Activated CD4-positive, alpha-beta memory T cell treated with anti-CD3 and anti-CD28 coated beads, Interleukin-2, amount 10 ng/mL, durations not matched to agents 7 days and 5 days (primary cell): ENCODE data around the gene PGRMC2. TPM values are rescaled to one million over a fixed set of nuclear protein-coding genes. Genes with fewer than 3 reads are reported as not detected.
"Not testable (repeated sequence)": the region's sequence is repeated elsewhere in the genome, so short reads cannot be mapped to it uniquely, and the experiment has no call there.

Experiments
- CTCF ChIA-PET: fragments of 350-600 bp; sonication (Branson Sonifier 250); formaldehyde crosslinking; loops from one replicate; lab custom pipeline; 2021; ENCODE audit warnings: antibody characterized with exemption, inconsistent platforms; lab: Charles Lee
- POLR2A ChIA-PET: fragments of 350-600 bp; sonication (Branson Sonifier 250); formaldehyde crosslinking; loops from one replicate; lab custom pipeline; 2021; ENCODE audit warnings: antibody characterized with exemption; lab: Charles Lee
- DNase-seq: peaks from one replicate; pipeline ENCODE4 v3.0.0-alpha.2; 2020
- H3K27ac Mint-ChIP-seq: one replicate; pipeline ENCODE4 v1.8.0; 2021; ENCODE audit warnings: mild to moderate bottlenecking, mixed read lengths
- H3K27me3 Mint-ChIP-seq: one replicate; pipeline ENCODE4 v1.8.0; 2021; ENCODE audit warnings: mixed read lengths
- H3K36me3 Mint-ChIP-seq: one replicate; pipeline ENCODE4 v1.8.0; 2021; ENCODE audit warnings: low read depth, mixed read lengths
- H3K4me1 Mint-ChIP-seq: one replicate; pipeline ENCODE4 v1.8.0; 2021; ENCODE audit warnings: mixed read lengths
- H3K4me3 Mint-ChIP-seq: one replicate; pipeline ENCODE4 v1.8.0; 2021; ENCODE audit warnings: mild to moderate bottlenecking, mixed read lengths
- H3K9me3 Mint-ChIP-seq: one replicate; pipeline ENCODE4 v1.8.0; 2021; ENCODE audit warnings: mixed read lengths
- total RNA-seq, 2 experiments: library from RNA; stranded (reverse); gene quantifications; one replicate each; pipeline ENCODE4 v1.2.3, GENCODE V29; 2021

The PGRMC2 gene
- total RNA-seq, 2 experiments from 2014 or later, result 44.3 to 46.0 TPM

GRCh38 chr4:128249787-128250668, 37.6 kb downstream of the PGRMC2 start:
- ChIA-PET CTCF (no interaction called here), POLR2A (no interaction called here)
- no peak for DNase-seq
- no peaks in the 10 kb centered on the region for H3K36me3 Mint-ChIP-seq
- no peaks in the 10 kb centered on the region for H3K4me1 Mint-ChIP-seq
- peaks cover 9% of the 10 kb centered on the region for H3K9me3 Mint-ChIP-seq
- H3K27ac Mint-ChIP-seq, result no peak overlapping the region
- peaks cover 8% of the 10 kb centered on the region for H3K27me3 Mint-ChIP-seq
- no peak overlapping the region for H3K4me3 Mint-ChIP-seq

GRCh38 chr4:128247906-128248305, 39.7 kb downstream of the PGRMC2 start:
- CTCF ChIA-PET, result no interaction called here
- Mint-ChIP-seq H3K27ac (no peak overlapping the region), H3K9me3 (peaks cover 9% of the 10 kb centered on the region), H3K4me1 (no peaks in the 10 kb centered on the region), H3K36me3 (no peaks in the 10 kb centered on the region), H3K4me3 (no peak overlapping the region), H3K27me3 (peaks cover 1% of the 10 kb centered on the region)
- POLR2A ChIA-PET, result no interaction called here
- no peak for DNase-seq

- H3K27ac Mint-ChIP-seq, POLR2A ChIA-PET: not testable (repeated sequence)
Observed at GRCh38 chr4:128245391-128245790, 42.2 kb downstream of the PGRMC2 start.

GRCh38 chr4:128244379-128244778, 43.2 kb downstream of the PGRMC2 start:
- Mint-ChIP-seq H3K27me3 (peaks cover 1% of the 10 kb centered on the region), H3K36me3 (no peaks in the 10 kb centered on the region), H3K9me3 (peaks cover 5% of the 10 kb centered on the region), H3K4me3 (no peak overlapping the region), H3K27ac (no peak overlapping the region), H3K4me1 (no peaks in the 10 kb centered on the region)
- ChIA-PET CTCF (no interaction called here), POLR2A (no interaction called here)
- no peak for DNase-seq

More at GRCh38 chr4:128245391-128245790, 42.2 kb downstream of the PGRMC2 start:
- H3K36me3 Mint-ChIP-seq, DNase-seq, H3K9me3 Mint-ChIP-seq, H3K27me3 Mint-ChIP-seq, H3K4me3 Mint-ChIP-seq, CTCF ChIA-PET, H3K4me1 Mint-ChIP-seq: not testable (repeated sequence)

GRCh38 chr4:128242601-128243000, 45.0 kb downstream of the PGRMC2 start:
- Mint-ChIP-seq H3K4me3 (no peak overlapping the region), H3K4me1 (no peaks in the 10 kb centered on the region), H3K36me3 (no peaks in the 10 kb centered on the region), H3K9me3 (peaks cover 2% of the 10 kb centered on the region), H3K27ac (no peak overlapping the region), H3K27me3 (peaks cover 1% of the 10 kb centered on the region)
- ChIA-PET CTCF (no interaction called here), POLR2A (no interaction called here)
- DNase-seq, result no peak

- H3K27ac Mint-ChIP-seq, result no peak overlapping the region
- no peaks in the 10 kb centered on the region for H3K4me1 Mint-ChIP-seq
- H3K4me3 Mint-ChIP-seq, result no peak overlapping the region
- peaks cover 2% of the 10 kb centered on the region for H3K9me3 Mint-ChIP-seq
- POLR2A ChIA-PET, result no interaction called here
- no peak for DNase-seq
- peaks cover 1% of the 10 kb centered on the region for H3K27me3 Mint-ChIP-seq
- CTCF ChIA-PET, result no interaction called here
- H3K36me3 Mint-ChIP-seq, result no peaks in the 10 kb centered on the region
Observed at GRCh38 chr4:128241981-128242380, 45.6 kb downstream of the PGRMC2 start.

GRCh38 chr4:128241425-128241913, 46.1 kb downstream of the PGRMC2 start:
- DNase-seq, result no peak
- POLR2A ChIA-PET, result no interaction called here

GRCh38 chr4:128241019-128241418, 46.6 kb downstream of the PGRMC2 start:
- POLR2A ChIA-PET, result no interaction called here
- CTCF ChIA-PET, result no interaction called here
- DNase-seq, result no peak
- Mint-ChIP-seq H3K4me3 (no peak overlapping the region), H3K27me3 (no peaks in the 10 kb centered on the region), H3K4me1 (no peaks in the 10 kb centered on the region), H3K27ac (no peak overlapping the region), H3K9me3 (no peaks in the 10 kb centered on the region), H3K36me3 (no peaks in the 10 kb centered on the region)

More at GRCh38 chr4:128241425-128241913, 46.1 kb downstream of the PGRMC2 start:
- H3K36me3 Mint-ChIP-seq, result no peaks in the 10 kb centered on the region
- no peak overlapping the region for H3K27ac Mint-ChIP-seq
- CTCF ChIA-PET, result no interaction called here
- H3K27me3 Mint-ChIP-seq, result no peaks in the 10 kb centered on the region
- H3K9me3 Mint-ChIP-seq, result no peaks in the 10 kb centered on the region
- H3K4me3 Mint-ChIP-seq, result no peak overlapping the region
- H3K4me1 Mint-ChIP-seq, result no peaks in the 10 kb centered on the region

GRCh38 chr4:128234836-128235235, 52.8 kb downstream of the PGRMC2 start:
- POLR2A ChIA-PET, result no interaction called here
- no peaks in the 10 kb centered on the region for H3K27me3 Mint-ChIP-seq
- no peak overlapping the region for H3K4me3 Mint-ChIP-seq
- H3K36me3 Mint-ChIP-seq, result no peaks in the 10 kb centered on the region
- no peak for DNase-seq
- peaks cover 3% of the 10 kb centered on the region for H3K9me3 Mint-ChIP-seq
- no peak overlapping the region for H3K27ac Mint-ChIP-seq
- CTCF ChIA-PET, result no interaction called here
- H3K4me1 Mint-ChIP-seq, result no peaks in the 10 kb centered on the region

GRCh38 chr4:128232719-128233118, 54.9 kb downstream of the PGRMC2 start:
- POLR2A ChIA-PET, result no interaction called here
- CTCF ChIA-PET, result no interaction called here
- Mint-ChIP-seq H3K27me3 (no peaks in the 10 kb centered on the region), H3K9me3 (peaks cover 3% of the 10 kb centered on the region), H3K4me3 (no peak overlapping the region), H3K36me3 (no peaks in the 10 kb centered on the region), H3K4me1 (no peaks in the 10 kb centered on the region), H3K27ac (no peak overlapping the region)
- no peak for DNase-seq

GRCh38 chr4:128228845-128229795, 58.5 kb downstream of the PGRMC2 start:
- ChIA-PET POLR2A (no interaction called here), CTCF (no interaction called here)
- no peaks in the 10 kb centered on the region for H3K36me3 Mint-ChIP-seq
- H3K9me3 Mint-ChIP-seq, result no peaks in the 10 kb centered on the region
- DNase-seq, result no peak
- no peak overlapping the region for H3K27ac Mint-ChIP-seq
- H3K27me3 Mint-ChIP-seq, result no peaks in the 10 kb centered on the region
- H3K4me1 Mint-ChIP-seq, result no peaks in the 10 kb centered on the region
- no peak overlapping the region for H3K4me3 Mint-ChIP-seq

- Mint-ChIP-seq H3K27me3 (no peaks in the 10 kb centered on the region), H3K4me3 (no peak overlapping the region), H3K4me1 (no peaks in the 10 kb centered on the region), H3K36me3 (no peaks in the 10 kb centered on the region), H3K9me3 (no peaks in the 10 kb centered on the region), H3K27ac (no peak overlapping the region)
- no peak for DNase-seq
- ChIA-PET POLR2A (no interaction called here), CTCF (no interaction called here)
Observed at GRCh38 chr4:128227991-128228571, 59.5 kb downstream of the PGRMC2 start.

- ChIA-PET CTCF (interaction anchor here (1.5 kb wide), 1 partner anchor 33 kb away, joined by 4 read pairs; no protein-coding TSS in a partner anchor), POLR2A (no interaction called here)
- no peaks in the 10 kb centered on the region for H3K4me1 Mint-ChIP-seq
- DNase-seq, result no peak
- H3K36me3 Mint-ChIP-seq, result no peaks in the 10 kb centered on the region
- H3K27ac Mint-ChIP-seq, result no peak overlapping the region
- H3K9me3 Mint-ChIP-seq, result no peaks in the 10 kb centered on the region
- no peak overlapping the region for H3K4me3 Mint-ChIP-seq
- H3K27me3 Mint-ChIP-seq, result no peaks in the 10 kb centered on the region
Observed at GRCh38 chr4:128225148-128225547, 62.5 kb downstream of the PGRMC2 start.
